Stomach (tissue), 9 donors: ENCODE measurements around the gene PLPPR5. TPM values are rescaled to one million over a fixed set of nuclear protein-coding genes. Genes with fewer than 3 reads are reported as not detected.

Experiments used
- DNase-seq, 2 donors: peaks; one replicate each; pipeline versions ENCODE4 v3.0.0 to v3.0.0-alpha.2; 2013 to 2019
- H3K27ac ChIP-seq, 5 donors: fragments of 200-600 bp in 4 of 5; sonication (generic) in 4 of 5; one replicate each; pipeline ENCODE4 v1.5.1; 2013 to 2019; ENCODE audit warnings: mild to moderate bottlenecking in 1 of 5, moderate library complexity in 1 of 5
- H3K27me3 ChIP-seq, 3 donors: fragments of 200-600 bp; sonication (generic); one replicate each; pipeline ENCODE4 v1.5.1; 2017 to 2019; ENCODE audit warnings: mixed run types in 1 of 3
- H3K36me3 ChIP-seq, 4 donors: fragments of 200-600 bp; sonication (generic); 1 replicate in 3 of 4; 2 replicates in 1 of 4; pipeline ENCODE4 v1.5.1; 2016 to 2019
- H3K4me1 ChIP-seq, 4 donors: fragments of 200-600 bp; sonication (generic); one replicate each; pipeline ENCODE4 v1.5.1; 2016 to 2019
- H3K4me3 ChIP-seq, 4 donors: fragments of 200-600 bp; sonication (generic) in 3 of 4; one replicate each; pipeline ENCODE4 v1.5.1; 2016 to 2019; ENCODE audit warnings: mild to moderate bottlenecking in 1 of 4
- H3K9me3 ChIP-seq, 4 donors: fragments of 200-600 bp; sonication (generic); one replicate each; pipeline ENCODE4 v1.5.1; 2016 to 2019
- CTCF ChIP-seq, 7 experiments: fragments of 450-650 bp in 4 of 7; fragments of 200-600 bp in 3 of 7; sonication (generic) in 3 of 7; IDR thresholded peaks; one replicate each; pipeline ENCODE4 v1.5.1; 2016 to 2019; ENCODE audit warnings: antibody characterized with exemption in 7 of 7, control low read depth in 2 of 7, mild to moderate bottlenecking in 1 of 7
- EP300 ChIP-seq: sonication (generic); formaldehyde crosslinking; IDR thresholded peaks from one replicate; pipeline ENCODE4 v1.6.1; 2017; ENCODE audit warnings: antibody characterized with exemption
- POLR2A ChIP-seq, 4 donors: fragments of 450-650 bp; IDR thresholded peaks; one replicate each; pipeline ENCODE4 v1.6.1; 2016; ENCODE audit warnings: antibody characterized with exemption in 4 of 4, control low read depth in 2 of 4, mild to moderate bottlenecking in 1 of 4, moderate library complexity in 1 of 4
- POLR2AphosphoS5 ChIP-seq, 3 donors: sonication (generic); formaldehyde crosslinking; IDR thresholded peaks; one replicate each; pipeline ENCODE4 v1.6.1; 2016; ENCODE audit warnings: antibody characterized with exemption in 3 of 3
- WGBS, 5 donors: extraction: QIAGEN DNeasy Blood & Tissue Kit in 3 of 5; methylation state at CpG; one replicate each; pipeline versions ENCODE4 v1.1.5 to v1.1.7; 2013 to 2018; 5-methylcytosine and 5-hydroxymethylcytosine counted together
- intact Hi-C: fragments of 100-400 bp; cut with DNase I; formaldehyde crosslinking; loops from one replicate; pipeline ENCODE4 v1.15.1; 2023; ENCODE audit warnings: low total_unique reads
- polyA plus RNA-seq, 3 donors: library from polyadenylated mRNA; stranded (reverse); fragments of 200-250 nt; gene quantifications; one replicate each; pipeline ENCODE4 v1.2.3, GENCODE V29; 2013
- total RNA-seq, 5 donors: library from RNA; depleted of rRNA; stranded (reverse); fragments of >200 nt; gene quantifications; one replicate each; pipeline versions ENCODE4 v1.1.0 to v1.2.3, GENCODE V29; 2014 to 2016
- donor health status: healthy with polysubstance abuse.
- donor health status: Bipolar disorder and iron deficiency.
- donor health status: healthy.

The PLPPR5 gene
- total and polyA plus RNA-seq, 8 donors, result 0.03 to 2.0 (median 0.15) TPM; not detected in 5

GRCh38 chr1:98903261-98903660, 101.4 kb downstream of the PLPPR5 start:
- no peaks in the 10 kb centered on the region for H3K4me1 ChIP-seq
- no peaks in the 10 kb centered on the region for H3K27me3 ChIP-seq
- TF ChIP-seq EP300 (no peak), POLR2A (IDR thresholded peaks at IDR 0.05) (no peak), CTCF (IDR thresholded peaks at IDR 0.05) (no peak), POLR2AphosphoS5 (IDR thresholded peaks at IDR 0.05) (no peak)
- H3K9me3 ChIP-seq, result no peaks in the 10 kb centered on the region
- WGBS, 5 donors, result 14 to 27% (median 20%) methylated on average over 2 of the region's 2 CpGs
- DNase-seq, result peak in 1 of 2 donors; percentile 62
- intact Hi-C loops, result no loop called here
- H3K27ac ChIP-seq, result no peak overlapping the region
- no peak overlapping the region for H3K4me3 ChIP-seq
- no peaks in the 10 kb centered on the region for H3K36me3 ChIP-seq

DNA sequence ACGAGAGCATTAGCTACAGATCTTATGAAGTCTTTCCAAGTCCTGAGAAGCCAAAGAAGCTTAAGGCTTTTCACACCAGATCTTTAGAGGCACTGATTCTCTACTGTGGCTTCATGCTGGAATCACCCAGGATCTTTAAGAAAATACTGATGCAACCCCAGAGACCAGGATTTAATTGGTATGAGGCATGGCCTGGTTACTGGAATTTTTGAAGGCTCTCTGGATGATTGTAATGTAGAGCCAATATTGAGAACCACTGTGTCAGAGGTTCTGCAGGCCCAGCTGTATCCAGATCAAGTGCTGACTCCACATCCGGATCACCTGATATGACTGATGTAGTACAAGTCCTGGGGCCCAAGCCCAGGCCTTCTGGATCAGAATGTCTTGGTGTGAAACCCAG, 105.7 kb downstream of the PLPPR5 start:
- 85 to 91% (median 90%) methylated on average over 2 of the region's 2 CpGs for WGBS, 5 donors

DNA sequence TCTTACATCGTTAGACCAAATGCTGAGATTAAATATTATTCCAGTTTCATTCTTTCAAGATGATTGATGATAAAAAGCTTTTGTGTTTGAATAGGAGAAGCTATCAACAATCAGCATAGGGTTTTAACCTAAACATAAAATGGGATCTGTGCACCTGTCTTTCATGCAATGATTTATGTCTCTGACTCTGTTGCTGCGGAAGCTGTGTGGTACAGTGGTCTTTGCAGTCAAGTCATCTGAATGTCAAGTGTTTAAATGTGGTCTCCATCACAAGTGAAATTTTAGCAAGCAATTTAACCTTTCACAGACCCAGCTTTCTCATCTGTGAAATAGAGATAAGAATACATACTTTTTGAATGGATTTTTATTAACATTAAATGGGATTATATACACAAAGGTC, 107.2 kb downstream of the PLPPR5 start:
- peak in 1 of 2 donors; percentile 12 for DNase-seq
- H3K27ac ChIP-seq, result no peak overlapping the region
- intact Hi-C loops, result no loop called here
- no peaks in the 10 kb centered on the region for H3K4me1 ChIP-seq
- no peaks in the 10 kb centered on the region for H3K9me3 ChIP-seq
- WGBS, 5 donors, result 34 to 49% (median 40%) methylated on average over 2 of the region's 2 CpGs
- H3K36me3 ChIP-seq, result no peaks in the 10 kb centered on the region
- H3K4me3 ChIP-seq, result no peak overlapping the region
- no peaks in the 10 kb centered on the region for H3K27me3 ChIP-seq
- TF ChIP-seq POLR2AphosphoS5 (IDR thresholded peaks at IDR 0.05) (no peak), POLR2A (IDR thresholded peaks at IDR 0.05) (no peak), CTCF (IDR thresholded peaks at IDR 0.05) (no peak), EP300 (no peak)

More for the DNA sequence above, 105.7 kb downstream of the PLPPR5 start:
- TF ChIP-seq EP300, result no peak
- TF ChIP-seq POLR2AphosphoS5 (IDR thresholded peaks at IDR 0.05), result no peak
- no peak for TF ChIP-seq POLR2A (IDR thresholded peaks at IDR 0.05)
- no peak for TF ChIP-seq CTCF (IDR thresholded peaks at IDR 0.05)
- Histone ChIP-seq H3K27me3 (no peaks in the 10 kb centered on the region), H3K27ac (no peak overlapping the region), H3K9me3 (no peaks in the 10 kb centered on the region), H3K36me3 (no peaks in the 10 kb centered on the region), H3K4me1 (no peaks in the 10 kb centered on the region), H3K4me3 (no peak overlapping the region)
- no peak for DNase-seq
- intact Hi-C loops, result no loop called here

DNA sequence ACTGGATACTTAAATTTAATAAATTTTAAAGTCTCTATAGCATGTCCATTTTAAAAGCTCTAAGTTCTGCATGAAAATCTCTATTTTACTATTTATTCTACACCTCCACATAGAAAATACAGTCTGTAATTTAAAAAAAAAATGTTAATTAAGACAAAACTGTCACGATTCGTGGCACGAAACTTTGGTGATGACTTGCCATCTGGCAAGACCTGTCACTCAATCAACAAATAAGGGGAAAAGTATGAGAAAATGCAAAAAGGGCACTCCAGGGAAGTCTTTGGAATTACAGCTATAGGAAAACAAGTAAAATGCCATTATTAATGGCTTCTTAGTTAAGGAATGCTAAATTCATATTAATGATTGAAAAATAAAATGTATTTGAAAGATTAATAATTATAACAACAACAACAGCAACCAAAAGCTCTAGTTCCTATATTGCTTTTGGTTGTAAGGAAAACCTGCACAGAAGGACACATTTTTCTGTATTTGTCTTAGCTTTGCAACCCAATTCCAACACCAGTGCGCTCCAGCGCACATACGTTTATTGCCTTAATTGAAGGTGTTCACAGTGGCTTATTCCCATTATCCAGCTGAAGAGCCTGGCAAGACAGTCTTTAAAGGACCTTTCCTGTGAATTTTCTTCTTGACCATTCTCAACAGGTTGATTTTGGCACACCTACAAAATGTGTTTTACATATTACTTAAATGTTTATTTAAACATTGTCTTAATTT, 107.8 kb downstream of the PLPPR5 start:
- 82 to 95% (median 94%) methylated on average over 6 of the region's 6 CpGs for WGBS, 5 donors
- intact Hi-C loops, result no loop called here

More for the DNA sequence above, 107.8 kb downstream of the PLPPR5 start:
- Histone ChIP-seq H3K4me3 (no peak overlapping the region), H3K36me3 (no peaks in the 10 kb centered on the region), H3K9me3 (no peaks in the 10 kb centered on the region), H3K4me1 (no peaks in the 10 kb centered on the region), H3K27me3 (no peaks in the 10 kb centered on the region), H3K27ac (no peak overlapping the region)
- no peak for DNase-seq
- no peak for TF ChIP-seq EP300
- no peak for TF ChIP-seq POLR2A (IDR thresholded peaks at IDR 0.05)
- no peak for TF ChIP-seq CTCF (IDR thresholded peaks at IDR 0.05)
- no peak for TF ChIP-seq POLR2AphosphoS5 (IDR thresholded peaks at IDR 0.05)
